ENCODE results near the gene SOX6.

The SOX6 gene

DNA sequence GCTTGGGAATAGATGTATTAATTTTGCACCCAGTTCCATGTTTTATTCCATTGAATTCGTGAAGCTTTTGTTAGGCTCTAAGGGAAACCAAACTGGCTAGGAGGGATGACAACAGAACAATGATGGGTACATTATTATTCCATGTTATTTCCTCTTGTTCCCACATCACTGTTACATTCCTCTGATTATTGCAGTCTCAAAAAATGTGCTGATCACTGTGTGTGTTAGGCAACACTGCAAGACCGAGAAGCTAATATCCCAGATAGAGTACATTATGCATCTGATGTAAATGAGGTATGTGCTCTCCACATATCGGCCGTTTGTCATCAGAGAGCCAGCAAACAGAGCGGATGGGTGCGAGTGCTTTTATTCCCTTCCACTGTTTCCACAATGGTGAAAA lies 327.9 kb downstream of the SOX6 start:
- no peak for DNase-seq

DNA sequence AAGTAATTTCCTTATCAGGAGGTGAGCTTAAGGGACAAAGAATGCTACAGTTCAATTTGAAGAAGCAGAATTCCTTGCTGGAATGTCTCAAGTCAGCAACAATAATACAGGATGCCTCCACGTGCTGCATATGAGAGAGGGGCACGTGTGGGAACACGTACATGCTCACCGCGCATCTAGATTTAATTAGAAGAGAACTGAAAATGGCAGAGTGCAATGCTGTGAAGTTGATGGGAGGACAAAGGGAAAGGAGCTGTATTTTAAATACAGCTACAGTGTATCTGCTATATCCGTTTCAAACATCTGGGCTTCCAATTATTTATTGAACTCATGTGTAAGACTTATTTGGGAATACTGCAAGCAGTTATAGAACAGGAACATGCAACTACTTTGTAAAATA lies 328.7 kb downstream of the SOX6 start:
- DNase-seq: no peak

DNA sequence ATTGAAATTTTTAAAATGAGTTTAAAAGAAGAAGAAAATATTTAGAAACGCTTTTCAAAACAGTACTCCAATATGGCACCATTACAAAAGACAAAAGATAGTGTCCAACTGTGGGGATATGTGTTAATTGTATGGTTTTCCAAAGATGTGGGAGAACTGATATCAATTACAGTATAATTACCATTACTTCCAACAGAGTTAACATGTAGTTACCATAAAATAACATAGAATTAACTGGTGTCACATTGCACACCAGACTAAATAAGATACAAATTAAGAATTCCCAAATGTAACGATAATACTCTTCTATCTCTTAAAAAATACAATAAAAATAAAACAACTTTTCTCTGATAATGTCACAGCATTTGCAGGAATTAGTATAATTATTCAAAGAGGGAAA lies 329.5 kb downstream of the SOX6 start:
- DNase-seq: no peak

DNA sequence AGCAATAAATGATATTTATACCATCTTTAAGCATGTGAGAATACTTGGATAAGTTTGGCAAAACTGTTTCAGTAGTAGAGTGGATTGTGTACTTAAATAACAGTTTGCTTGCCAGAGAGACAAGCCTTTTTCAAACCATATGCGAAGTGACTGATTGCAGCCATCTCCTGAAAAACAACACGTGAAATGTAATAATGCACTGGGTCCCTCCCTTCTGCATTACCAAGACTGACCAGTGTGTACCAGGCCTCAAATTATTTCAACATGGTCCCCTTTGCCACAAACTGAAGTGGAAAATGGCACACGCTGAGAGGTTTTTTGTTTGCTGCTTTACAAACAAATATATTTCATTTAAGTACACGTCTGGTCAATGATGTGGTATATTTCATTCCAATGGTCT lies 337.4 kb downstream of the SOX6 start:
- no peak for DNase-seq

DNA sequence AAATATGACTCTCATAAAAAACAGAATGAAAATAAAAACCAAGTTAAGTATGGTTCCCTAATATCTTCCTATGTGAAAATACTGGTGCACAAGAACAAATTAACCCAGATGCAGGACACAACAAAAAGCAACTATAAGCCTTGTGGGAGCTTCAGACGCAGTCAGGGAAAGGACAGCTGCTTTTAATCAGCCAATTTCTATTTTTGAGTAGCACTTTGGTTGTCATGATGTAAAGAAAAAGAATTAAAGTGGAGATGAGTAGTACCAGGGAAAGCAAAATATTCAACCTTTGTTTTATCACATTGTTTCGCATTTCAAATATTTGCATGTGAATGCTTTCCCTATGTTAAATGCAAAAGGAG lies 339.9 kb downstream of the SOX6 start:
- DNase-seq: no peak

DNA sequence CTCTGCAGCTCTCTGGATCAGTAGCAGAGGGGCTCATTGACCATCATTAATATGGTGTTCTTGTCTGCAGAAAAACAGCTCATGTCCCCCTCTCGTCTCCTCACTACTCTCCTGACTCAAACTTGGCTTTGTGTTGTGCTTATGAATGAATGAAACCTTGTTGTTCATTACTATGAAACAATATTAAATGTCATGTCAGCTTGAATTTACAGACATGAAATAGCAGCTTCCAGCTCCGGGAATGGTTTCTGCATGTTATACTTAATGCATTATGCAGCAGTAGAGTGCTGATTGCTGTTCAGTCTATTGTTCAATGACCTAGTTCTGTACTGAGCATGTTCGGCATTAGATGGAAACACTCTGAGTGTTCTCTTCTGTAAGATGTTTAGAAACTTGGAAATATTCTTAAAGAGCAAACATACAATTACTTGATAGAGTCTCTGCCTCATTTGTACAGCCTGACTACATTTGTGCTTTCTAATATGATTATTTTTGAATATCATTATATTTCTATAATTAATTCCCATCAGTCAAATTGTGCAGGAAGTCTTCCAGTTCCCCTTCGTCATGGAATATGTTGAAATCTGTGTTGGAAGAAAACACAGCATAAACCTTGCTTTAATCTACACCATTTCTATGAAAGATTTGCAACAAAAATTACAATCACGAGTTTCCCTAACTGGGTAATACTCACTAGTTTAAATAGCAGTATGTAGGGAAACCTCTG lies 340.4 kb downstream of the SOX6 start:
- DNase-seq: no peak

DNA sequence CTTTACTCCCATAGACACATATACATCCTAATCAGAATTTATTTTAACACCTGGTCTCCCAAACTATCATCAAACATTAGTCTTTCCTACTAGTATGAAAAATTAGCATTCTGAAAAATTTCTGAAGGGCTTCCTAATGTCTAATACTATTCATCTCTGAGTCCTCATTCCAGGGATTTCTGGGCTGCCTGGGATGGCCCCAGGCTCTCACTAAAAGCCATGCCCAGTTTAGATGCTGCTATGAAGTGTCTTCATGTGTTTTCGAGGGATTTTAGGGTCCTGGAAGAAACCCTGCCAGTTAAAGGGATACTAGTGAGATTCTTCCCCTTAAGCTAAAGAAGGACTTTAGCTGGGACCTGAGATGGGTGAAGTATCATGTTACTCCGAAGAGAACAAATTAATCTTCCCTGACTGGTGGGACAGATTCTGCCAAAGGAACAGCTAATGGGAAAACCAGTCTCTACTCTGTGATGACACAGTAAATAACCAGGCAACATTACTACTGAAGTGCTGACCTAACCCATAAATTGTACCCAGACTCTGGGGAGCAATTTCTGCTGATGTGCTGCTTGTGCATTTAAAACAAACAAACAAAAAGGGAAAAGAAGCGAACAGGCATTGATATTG lies 342.6 kb downstream of the SOX6 start:
- no peak for DNase-seq

DNA sequence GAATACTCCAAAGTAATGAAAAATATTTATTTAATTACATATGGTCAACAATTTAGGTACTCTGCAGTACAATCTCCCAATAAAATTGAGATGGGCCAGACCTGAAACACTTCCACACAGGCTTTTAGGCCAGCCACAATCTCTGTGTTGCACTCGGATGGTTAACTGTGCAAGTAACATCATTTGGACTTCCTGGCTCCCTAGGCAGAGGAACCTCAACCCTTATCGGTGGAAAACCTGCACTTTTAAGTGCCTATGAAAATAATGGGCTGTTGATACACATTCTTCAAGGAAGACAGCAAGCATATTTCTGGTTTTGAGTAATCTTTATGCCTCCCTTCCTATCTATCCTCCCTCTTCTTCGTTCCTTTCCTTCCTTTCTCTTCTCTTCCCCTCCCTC lies 343.1 kb downstream of the SOX6 start:
- DNase-seq: no peak

DNA sequence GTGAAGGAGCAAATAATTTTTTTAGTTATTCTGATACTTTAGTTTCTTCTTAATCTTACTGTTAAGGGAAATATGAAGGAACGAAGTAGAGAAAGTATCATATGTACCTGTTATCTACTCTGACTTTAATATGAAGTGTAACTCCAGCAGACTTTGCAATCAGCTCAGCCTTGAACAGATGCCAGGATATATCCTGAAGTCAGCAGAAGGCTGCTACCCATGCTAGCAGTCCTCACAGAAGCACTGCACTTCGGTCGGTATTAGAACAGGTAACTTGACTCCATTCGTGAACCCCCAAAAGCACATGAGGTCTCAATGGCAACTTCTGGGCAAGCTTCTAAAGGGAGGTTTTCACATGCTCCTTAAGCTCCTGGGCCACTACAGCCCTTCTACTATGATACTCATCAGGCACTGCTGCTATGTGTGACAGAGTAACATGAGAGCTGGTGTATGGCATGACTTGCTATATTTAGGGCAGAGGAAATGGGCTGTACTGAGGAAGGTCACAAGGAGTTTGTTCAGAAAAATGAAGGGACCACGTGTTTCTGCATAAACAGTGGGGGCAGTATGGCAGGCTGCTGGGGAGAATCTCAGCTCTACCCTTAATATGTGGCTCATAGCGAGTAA lies 344.1 kb downstream of the SOX6 start:
- no peak for DNase-seq

DNA sequence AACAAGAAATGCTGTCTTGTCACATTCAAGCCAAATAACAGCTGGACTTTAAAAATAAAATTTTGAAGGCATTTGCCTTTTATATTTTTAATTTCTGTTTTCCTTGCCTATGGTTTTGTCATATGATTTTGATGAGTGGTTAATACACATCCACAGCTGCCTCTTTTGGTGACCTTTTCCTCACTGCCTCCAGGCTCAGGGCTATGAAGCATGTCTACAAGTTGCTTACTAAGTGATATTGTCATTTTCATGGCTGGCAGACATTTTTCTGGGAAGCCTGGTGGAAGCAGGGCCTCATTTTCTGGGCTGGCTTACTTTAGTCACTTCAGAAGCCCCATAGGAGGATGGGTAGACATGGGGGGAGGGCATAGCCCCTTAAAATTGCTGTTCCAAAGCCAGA lies 344.9 kb downstream of the SOX6 start:
- no peak for DNase-seq

DNA sequence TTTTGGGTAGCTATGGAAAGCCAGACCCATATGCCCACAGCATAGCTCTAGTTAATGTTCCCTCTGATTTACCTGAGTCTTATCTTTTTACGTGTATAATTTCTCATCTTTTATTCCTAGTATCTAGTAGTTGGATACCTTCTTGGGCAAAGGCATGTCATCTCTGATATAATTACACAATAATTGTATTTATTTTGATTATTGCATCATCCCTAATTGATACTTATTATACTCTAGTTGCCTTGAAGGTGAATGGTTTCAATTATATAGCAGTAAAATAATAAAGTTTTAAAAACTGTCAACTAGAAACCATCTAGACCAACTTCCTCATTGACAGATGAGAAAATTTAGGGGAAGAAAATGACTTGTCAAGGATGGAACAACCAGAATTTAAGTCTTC lies 347.3 kb downstream of the SOX6 start:
- no peak for DNase-seq

DNA sequence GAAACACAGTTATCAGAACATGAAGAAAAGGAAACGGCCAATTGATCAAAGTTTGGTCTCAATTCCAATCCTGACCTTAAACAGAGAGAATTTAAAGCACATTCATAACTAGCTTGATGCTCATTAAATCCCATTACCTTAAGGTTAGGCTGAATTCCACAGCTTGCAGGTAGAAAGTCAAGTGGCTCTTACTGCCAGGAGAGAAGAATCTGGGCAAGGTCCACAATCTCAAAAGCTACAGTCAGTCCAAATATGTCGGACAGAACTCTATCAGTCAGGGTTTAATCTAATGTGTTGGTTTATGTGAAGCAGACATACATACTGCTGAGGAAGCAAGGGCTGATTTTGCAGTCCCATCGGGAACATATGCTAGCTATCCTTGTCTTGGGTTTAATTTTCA lies 348.8 kb downstream of the SOX6 start:
- no peak for DNase-seq

DNA sequence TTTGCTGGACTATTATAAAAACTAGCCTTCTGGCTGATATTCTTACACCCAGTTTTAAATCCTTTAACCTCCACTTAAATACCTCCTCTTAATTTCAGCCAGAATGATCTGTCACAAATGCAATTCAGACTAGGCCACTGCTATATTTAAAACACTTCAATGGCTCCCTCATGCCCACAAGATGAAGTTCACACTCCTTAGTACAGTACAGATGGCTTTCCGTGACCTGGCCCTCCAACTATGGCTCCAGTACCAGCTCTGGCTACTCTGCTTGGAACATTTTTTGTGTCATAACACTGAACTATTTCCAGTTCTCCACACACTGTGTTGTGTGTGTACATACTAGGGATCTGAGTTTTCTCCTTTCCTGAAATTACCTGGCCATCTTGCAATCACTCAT lies 353.4 kb downstream of the SOX6 start:
- no peak for DNase-seq

DNA sequence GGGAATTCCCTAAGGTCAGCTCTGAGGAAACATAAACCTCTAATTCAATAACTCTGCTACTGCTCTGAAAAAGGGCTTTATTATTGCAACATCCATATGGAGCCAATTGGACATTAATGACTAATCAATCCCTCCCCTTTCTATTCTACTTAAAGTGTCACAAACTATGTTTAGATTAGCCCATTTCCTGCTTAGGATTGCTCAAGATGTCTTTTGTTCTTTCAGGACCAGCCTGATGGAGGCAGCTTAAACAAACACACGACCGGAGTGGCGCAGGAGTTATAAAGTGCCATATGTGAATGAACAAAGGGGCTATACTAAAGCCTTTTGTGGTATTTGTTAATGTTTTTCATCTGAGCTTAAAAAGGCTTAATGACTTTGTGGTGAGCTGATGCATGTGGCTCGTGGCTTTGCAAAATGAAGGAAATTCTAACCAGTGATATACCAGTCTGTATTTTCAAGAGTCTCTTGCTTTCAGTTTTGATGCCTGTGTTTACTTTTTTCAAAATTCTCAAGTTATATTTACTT lies 354.4 kb downstream of the SOX6 start:
- DNase-seq: peak; percentile 32

DNA sequence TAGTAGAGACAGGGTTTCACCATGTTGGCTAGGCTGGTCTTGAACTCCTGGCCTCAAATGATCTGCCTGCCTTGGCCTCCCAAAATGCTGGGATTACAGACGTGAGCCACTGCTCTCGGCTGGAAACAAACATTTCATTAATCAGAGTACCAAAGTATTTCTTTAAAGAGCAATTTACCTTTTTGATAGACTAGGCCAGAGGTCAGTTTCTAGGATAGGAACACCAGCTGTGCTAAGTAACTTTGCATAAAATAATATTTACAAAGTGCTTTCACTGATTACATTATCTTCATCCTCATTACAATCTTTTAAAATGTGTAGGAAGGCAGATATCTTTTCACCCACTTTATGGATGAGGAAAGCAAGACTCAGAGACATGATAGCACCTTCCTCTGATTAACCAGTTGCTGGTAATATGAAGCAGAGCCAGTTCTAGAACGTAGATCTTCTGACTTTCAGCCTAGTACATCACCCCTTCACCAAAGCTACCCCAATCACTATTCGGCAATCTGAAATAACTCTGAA lies 355.2 kb downstream of the SOX6 start:
- DNase-seq: no peak

DNA sequence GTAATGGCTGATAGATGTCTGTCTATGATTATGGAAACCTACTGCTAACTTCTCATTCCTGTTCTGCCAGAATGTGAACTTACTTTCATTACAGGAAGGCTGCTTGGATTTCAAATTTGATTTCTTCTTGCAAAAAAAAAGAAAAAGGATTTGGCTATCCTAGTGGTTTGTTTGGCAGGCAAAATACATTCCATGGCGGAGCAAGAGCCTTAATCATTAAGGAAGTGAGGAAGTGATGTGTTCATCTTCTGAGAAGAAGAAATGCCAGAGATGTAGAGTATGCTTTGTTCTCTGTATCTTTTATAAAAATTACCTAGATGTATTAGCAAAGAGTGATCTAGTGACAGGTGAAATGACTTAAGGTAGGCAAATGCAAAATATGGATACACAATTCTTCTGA lies 356.3 kb downstream of the SOX6 start:
- DNase-seq: no peak

DNA sequence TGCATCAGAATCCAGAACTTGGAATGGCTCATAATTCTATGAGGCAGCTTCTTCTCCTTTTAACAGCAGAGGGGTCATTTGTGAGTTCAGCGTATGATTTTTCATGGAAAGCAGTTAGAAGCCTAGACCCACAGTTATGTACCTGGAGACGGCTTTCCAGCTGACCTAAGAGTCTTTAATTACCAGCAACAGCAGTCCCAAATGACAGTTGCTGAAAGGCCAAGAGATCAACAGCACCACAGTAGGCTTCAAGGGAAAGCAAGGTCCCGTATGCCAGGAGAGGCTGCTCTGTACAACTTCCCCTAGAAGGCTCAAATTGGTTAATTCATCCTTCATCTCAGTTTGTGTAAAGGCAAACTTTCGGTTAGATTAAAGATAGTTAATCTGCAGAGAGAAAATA lies 363.0 kb downstream of the SOX6 start:
- no peak for DNase-seq

DNA sequence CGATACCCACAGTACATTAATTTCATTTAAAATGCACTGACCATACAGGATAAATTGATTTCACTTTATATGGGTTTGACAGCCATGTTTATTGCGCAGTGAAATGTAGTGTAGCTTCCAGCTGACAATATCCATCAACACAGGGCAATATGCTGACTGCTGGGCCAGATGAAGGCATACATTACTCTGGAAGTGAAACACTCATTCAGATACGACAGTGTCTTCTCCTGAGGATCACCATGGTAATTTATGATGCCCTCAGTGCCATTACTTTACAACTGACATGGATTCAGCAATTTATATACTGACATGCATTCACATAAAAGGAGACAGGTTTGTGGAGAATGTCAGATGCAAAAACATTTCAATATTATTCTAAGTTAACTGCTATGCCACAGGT lies 365.1 kb downstream of the SOX6 start:
- DNase-seq: no peak

DNA sequence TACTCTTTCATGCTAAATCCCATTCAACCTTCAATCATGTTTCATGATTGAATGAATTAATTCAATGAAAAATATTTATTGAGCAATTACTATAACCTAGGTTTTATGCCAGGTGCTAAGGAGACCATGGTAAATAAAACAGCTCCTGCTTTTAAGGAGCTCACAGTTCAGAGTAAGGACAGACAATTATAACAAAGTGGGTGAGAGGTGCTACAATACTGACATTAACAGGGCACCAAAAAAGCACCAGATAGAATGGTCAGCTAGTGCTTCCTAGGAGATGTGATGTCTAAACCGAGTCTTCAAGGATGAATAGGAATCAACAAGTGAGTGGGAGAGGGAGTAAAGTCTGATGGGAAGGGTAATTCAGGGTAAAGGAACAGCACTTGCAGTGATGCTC lies 366.7 kb downstream of the SOX6 start:
- DNase-seq: no peak

DNA sequence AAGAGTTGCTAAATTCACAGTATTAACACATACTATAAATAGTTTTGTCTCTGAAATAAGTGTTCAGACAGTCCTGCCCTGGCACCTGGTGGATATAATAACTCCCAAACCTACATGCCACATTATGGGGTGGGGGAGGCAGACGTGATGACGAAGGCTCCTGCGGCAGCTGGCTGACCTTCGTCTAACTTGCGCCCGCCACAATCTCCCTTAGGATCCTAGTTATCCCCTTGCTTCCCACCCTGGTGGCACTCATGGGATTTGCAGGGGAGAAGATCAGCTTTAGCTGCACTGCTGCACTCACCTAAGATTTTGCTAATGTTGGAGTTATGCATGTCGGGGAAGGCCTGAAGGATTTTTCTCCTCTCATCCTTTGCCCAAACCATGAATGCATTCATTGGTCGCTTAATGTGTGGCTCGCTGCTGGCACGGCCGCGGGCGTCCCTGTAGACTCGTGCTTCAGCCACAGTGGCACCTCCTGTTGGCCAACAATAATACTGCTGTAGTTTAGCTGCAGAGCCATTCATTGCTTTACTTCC lies 367.6 kb downstream of the SOX6 start:
- no peak for DNase-seq

DNA sequence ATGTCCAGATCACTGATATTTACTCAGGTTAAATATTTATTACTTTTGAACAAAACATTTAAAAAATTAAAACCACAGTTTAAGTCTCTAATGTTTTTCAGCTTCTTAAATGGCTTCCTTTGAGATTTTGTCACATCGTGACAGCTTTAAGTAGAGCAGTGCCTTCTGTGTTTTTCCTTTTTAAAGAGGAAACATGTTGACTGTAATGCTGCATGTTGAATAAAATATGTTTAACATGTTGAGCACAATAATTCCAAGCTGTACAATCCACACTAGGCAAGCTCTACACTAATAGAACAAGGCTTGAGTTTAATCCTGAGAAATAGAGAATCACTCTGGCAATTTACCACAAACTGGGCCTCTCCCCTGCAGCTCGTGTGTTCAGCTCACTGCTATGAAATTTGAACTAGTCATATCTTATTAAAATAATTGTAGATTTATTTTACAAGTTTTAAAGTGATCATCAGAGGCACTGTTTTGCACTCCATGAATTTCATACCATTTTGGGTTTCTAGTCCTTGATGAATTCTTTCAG lies 368.3 kb downstream of the SOX6 start:
- no peak for DNase-seq

DNA sequence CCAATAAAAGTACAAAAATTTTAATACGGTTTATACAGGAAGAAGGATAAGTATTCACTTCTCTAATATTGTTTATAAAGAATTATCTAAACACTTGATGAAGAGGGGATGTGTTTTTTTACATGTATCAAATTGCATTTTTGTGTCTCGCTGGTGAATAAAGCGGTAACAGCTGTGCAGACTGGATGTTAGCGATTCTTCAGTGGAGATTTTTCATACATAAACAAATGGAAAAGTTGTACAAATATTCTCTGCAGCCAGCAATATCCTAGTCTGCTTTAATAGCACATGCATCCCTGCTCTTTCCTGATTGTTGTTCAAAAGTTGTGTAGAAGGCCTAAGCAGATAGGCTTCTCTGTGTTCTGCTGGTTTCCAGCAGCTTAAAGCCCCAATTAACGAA lies 369.3 kb downstream of the SOX6 start:
- no peak for DNase-seq

DNA sequence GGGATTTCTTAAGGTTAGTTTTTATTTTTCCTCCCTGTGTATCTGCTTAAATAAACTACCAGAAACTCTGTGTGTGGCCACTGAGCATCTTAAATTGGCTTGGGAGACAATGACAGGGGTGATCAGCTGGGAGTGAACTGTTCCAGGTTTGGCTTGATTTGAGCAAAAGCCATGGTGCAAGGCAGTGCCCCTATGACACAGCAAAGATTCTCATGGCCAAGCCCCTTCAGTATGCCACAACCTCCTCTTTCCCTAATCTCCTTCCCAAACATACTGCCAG lies 370.5 kb downstream of the SOX6 start:
- DNase-seq: no peak

All from SIG-M5 (cell line).